GM06990 (cell line): Measurements from ENCODE around the gene ABLIM3.

Experiments used
- DNase-seq: peaks from one replicate; pipeline ENCODE4 v3.0.0-alpha.2; 2011; ENCODE audit not compliant: insufficient read length; ENCODE audit errors: extremely low read depth
- H3K27me3 ChIP-seq: replicated peaks from 2 replicates; pipeline ENCODE4 v1.6.0; 2011; ENCODE audit warnings: low read length; ENCODE audit not compliant: control insufficient read depth, insufficient read depth
- H3K36me3 ChIP-seq: 2 replicates; pipeline ENCODE4 v1.5.1; 2011; ENCODE audit warnings: low read length; ENCODE audit not compliant: control insufficient read depth, insufficient read depth
- H3K4me3 ChIP-seq: replicated peaks from 2 replicates; pipeline ENCODE4 v1.5.1; 2011; ENCODE audit warnings: low read depth, mild to moderate bottlenecking, control low read depth, low read length
- TF ChIP-seq, protein P1 (sequence below): IDR thresholded peaks from 2 replicates; pipeline ENCODE4 v1.5.1; 2011; ENCODE audit warnings: low read length, control low read depth, mild to moderate bottlenecking, inconsistent platforms; ENCODE audit not compliant: insufficient read depth, poor library complexity, severe bottlenecking

Gene ABLIM3

DNA sequence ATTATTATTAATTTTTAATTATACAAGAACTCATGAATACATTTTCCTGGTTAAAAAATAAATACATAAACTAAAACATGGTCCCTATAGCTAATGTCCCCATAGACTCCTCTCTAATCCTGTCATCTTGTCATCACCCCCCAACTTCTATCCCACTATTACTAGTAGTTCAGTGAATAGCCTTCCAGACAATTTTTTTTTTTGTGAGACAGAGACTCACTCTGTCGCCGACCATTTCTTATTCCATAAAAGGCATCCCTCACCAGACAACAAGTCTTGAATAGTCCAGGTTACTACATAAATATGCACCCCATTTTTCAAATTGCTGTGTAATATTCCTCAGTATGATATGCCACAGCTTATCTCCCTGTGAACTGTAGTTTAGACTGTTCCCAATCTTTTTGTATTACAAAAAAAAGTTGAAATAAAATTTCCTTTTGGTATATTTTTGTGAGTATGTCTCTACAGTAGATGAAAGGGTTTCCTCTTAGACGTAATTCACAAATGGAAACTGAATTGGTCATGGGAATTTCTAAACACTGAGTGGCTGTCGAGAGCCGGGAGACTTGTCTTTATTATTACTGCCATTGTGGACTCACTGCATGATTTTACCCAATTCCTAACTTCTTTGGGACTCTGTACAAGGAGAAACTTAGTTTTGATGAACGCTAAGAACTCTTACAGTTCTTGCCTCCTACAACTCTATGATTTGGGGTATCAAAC, 6.4 kb upstream of the ABLIM3 start:
- Histone ChIP-seq H3K4me3 (no peak overlapping the region), H3K36me3 (no peaks in the 10 kb centered on the region), H3K27me3 (peaks cover 6% of the 10 kb centered on the region)
- TF ChIP-seq, protein P1, sequence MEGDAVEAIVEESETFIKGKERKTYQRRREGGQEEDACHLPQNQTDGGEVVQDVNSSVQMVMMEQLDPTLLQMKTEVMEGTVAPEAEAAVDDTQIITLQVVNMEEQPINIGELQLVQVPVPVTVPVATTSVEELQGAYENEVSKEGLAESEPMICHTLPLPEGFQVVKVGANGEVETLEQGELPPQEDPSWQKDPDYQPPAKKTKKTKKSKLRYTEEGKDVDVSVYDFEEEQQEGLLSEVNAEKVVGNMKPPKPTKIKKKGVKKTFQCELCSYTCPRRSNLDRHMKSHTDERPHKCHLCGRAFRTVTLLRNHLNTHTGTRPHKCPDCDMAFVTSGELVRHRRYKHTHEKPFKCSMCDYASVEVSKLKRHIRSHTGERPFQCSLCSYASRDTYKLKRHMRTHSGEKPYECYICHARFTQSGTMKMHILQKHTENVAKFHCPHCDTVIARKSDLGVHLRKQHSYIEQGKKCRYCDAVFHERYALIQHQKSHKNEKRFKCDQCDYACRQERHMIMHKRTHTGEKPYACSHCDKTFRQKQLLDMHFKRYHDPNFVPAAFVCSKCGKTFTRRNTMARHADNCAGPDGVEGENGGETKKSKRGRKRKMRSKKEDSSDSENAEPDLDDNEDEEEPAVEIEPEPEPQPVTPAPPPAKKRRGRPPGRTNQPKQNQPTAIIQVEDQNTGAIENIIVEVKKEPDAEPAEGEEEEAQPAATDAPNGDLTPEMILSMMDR: no peak
- DNase-seq: no peak

DNA sequence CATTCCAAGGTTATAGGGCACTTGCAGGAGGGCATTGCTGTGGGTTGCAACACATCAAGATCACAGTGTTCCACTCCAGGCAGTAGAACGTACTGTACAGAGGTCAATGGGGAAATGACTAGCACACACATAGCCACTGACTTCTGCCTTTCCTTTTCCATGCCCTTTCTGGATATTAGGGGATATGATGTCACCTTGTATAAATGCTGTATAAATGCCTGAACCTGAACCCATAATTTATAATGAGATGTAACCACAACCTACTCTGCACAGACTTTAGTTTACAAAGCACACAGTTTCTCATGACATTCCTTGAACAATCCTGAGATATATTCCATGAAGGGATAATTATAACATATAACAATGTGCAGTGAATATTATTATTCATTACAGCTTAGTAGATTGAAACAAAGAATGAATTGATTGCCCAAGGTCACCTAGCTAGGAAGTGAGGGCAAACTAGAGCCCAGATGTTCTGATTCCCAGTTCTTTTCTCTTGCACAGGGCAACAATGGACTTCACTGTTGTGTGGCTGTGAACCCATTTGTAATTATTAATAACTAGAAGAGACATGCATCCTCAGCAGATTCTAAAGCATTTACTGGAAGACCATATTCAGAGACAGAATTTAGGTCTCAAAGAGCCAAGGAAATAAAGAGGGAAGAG, 5.6 kb upstream of the ABLIM3 start:
- DNase-seq: no peak
- no peak overlapping the region for H3K4me3 ChIP-seq
- TF ChIP-seq, protein P1: no peak
- H3K27me3 ChIP-seq: peaks cover 3% of the 10 kb centered on the region; the same call in 1 of the 2 replicates
- no peaks in the 10 kb centered on the region for H3K36me3 ChIP-seq

DNA sequence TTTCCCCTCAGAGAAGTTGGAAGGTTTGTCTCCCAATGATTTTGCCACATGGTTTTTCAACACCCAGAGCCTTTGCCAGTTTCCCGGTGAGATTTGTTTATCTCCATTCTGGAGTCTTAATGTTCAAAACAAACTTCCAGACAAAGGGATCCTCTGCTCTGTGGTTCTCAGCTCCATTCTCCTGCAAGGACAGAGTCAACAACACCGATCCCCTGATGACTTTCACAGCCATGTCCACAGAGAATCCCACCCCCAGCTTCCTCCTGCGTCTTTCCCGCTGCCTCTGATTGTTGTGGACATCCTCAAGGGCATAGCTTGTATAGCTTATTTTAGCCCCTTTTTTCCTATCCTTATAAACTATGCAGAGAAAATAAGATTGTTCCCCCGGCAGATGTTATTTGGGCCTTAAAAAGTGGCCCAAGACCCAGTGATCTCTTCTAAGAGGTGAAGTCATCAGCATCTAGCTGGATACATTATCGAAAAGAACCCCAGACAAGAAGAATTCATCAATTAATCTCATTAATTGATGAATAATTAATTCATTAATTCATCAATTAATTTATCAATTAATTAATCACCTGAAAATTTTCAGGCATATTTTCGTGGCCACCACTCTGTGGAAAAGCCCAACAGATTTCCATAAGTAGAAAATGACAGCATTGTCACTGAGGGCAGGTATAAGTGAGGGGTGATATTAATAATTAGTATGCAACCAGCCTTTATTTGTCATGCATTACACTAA, 2.9 kb upstream of the ABLIM3 start:
- Histone ChIP-seq H3K4me3 (no peak overlapping the region), H3K36me3 (no peaks in the 10 kb centered on the region), H3K27me3 (peaks cover 1% of the 10 kb centered on the region; the same call in 1 of the 2 replicates)
- TF ChIP-seq, protein P1: no peak
- no peak for DNase-seq

DNA sequence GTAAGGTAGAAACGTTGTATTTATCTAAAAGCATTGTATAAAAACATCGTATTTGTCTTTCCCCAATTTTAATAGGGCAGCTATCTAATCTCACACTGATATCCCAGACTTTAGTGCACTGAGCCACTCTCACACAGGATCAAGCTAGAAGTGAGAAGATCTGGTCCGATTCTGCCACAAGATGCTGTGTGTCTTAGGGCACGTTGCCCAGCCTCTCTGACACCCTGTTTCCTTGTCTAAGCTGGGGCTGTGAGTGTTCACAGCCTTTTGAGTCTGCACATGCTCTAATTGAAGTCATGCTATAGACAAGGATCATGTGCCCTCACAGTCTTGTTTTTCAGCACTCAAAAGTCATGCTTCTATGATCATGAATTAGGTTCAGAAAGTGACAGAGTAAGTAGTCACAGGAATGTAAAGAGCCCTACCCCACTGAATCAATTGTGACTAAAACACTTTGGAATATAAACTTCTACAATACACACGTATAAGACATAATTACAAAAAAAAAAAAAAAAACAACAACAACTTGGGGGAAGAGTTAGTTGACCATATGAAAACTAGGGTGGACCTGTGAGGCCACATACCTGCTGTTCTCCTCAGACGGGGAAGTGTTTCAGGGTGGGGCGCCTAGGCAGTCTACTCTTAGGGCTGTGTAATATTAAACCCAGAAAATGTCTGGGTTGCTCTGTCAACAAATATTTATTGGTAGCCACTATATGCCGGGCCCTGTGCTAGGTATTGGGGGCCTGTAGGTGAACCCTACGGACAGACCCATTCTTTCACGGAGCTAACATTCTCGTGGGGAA, 893 bp upstream of the ABLIM3 start:
- H3K36me3 ChIP-seq: no peaks in the 10 kb centered on the region
- TF ChIP-seq, protein P1: no peak

More for the DNA sequence above, 893 bp upstream of the ABLIM3 start:
- no peak overlapping the region for H3K4me3 ChIP-seq
- no peaks in the 10 kb centered on the region; the same call in 1 of the 2 replicates for H3K27me3 ChIP-seq
- DNase-seq: no peak
